Cerebellar nuclear complex (tissue), 1 donor: ENCODE measurements around the gene TTC39C.
"Not testable (repeated sequence)": the region's sequence is repeated elsewhere in the genome, so short reads cannot be mapped to it uniquely, and the experiment has no call there.

ENCODE experiments used
- DNase-seq, 2 experiments: peaks; one replicate each; lab custom pipeline; 2025; lab: John Stamatoyannopoulos, UW

TTC39C gene

GRCh38 chr18:24136967-24137373 is 122.4 kb downstream of the TTC39C start:
- DNase-seq: no peak

- no peak for DNase-seq
Measured at GRCh38 chr18:24138409-24138788, 123.8 kb downstream of the TTC39C start.

- DNase-seq: no peak
Measured at GRCh38 chr18:24138789-24139616, 124.4 kb downstream of the TTC39C start, which contains the start of gene CABYR. Gene CABYR, plus strand, starts transcription at chr18:24139062. Its CDS starts 4,053 bp downstream, at chr18:24143115.

- DNase-seq: no peak
Measured at GRCh38 chr18:24140697-24141096, 126.1 kb downstream of the TTC39C start.

GRCh38 chr18:24142376-24142775 is 127.8 kb downstream of the TTC39C start:
- DNase-seq: no peak

- not testable (repeated sequence) for DNase-seq
Measured at GRCh38 chr18:24149591-24149990, 135.0 kb downstream of the TTC39C start.

GRCh38 chr18:24153397-24153796 is 138.8 kb downstream of the TTC39C start:
- no peak for DNase-seq

- no peak for DNase-seq
Measured at GRCh38 chr18:24157855-24158254, 143.3 kb downstream of the TTC39C start.

- no peak for DNase-seq
Measured at GRCh38 chr18:24160086-24160485, 145.5 kb downstream of the TTC39C start.

- no peak for DNase-seq
Measured at GRCh38 chr18:24161304-24161703, 146.8 kb downstream of the TTC39C start.

- DNase-seq: no peak
Measured at GRCh38 chr18:24168496-24168895, 153.9 kb downstream of the TTC39C start.

GRCh38 chr18:24170360-24170759 is 155.8 kb downstream of the TTC39C start:
- no peak for DNase-seq

- no peak for DNase-seq
Measured at GRCh38 chr18:24173997-24174396, 159.4 kb downstream of the TTC39C start.

GRCh38 chr18:24176727-24177416 is 162.3 kb downstream of the TTC39C start:
- DNase-seq: no peak

GRCh38 chr18:24177499-24178133 is 163.1 kb downstream of the TTC39C start:
- DNase-seq: no peak

- no peak for DNase-seq
Measured at GRCh38 chr18:24180048-24180447, 165.5 kb downstream of the TTC39C start.

- DNase-seq: no peak
Measured at GRCh38 chr18:24181806-24182205, 167.3 kb downstream of the TTC39C start.
